KBM-7 (cell line): Measurements from ENCODE around the gene SYT3.
"Not testable (repeated sequence)": the region's sequence is repeated elsewhere in the genome, so short reads cannot be mapped to it uniquely, and the experiment has no call there.

Experiments used
- DNase-seq: peaks from one replicate; pipeline ENCODE4 v3.0.0-alpha.2; 2015
- in situ Hi-C: fragments of 300-500 bp; cut with MboI; formaldehyde crosslinking; loops from 2 replicates; pipeline ENCODE4 v1.14.3; 2020; ENCODE audit warnings: low sequenced_read_pairs, low pct_unique_long_range_greater_than_20kb, mixed read lengths

Gene SYT3

DNA sequence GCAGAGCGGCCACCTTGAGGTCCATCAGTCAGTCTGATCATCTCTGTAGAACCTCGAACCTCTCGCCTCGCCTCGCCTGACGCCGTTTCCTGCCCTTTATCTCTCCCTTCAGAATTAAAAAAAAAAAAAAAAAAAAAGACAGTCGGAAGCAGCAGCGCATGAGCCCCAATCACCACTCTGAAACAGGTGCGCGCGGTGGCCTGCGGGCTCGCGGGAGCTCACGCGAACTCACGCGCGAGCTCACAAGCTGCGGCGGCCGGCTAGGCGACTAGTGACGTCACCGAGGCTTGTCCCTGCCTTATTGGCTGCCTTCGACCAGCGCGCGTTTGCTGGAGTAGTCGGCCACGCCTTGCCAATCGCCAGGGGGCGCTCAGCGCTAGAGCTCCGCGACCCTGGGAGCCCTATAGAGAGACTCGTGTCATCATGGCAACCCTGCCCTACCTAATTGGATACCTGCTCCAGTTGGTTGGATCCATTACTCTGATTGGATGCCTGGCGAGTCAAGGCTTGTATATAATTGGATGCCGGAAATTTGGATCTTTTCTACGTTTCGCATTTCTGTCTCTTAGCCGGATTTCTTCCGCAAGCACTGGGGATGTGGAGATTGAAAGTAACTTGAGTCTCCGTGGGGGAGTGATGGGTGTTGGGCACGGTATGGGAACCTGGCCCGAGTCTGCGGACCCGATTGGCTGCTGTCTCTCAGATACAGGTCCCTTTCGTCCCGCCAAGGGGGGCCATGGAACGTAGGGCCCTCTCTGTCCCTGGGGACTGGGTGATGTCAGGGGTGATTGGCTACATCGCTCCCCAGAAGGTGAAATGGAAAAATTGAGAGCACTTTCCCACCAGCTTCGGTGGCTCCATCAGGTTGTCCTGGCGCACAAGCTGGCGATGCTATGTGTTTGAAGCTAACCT is 31.6 kb downstream of the SYT3 start:
- in situ Hi-C loops: no loop called here
- DNase-seq: peak; percentile 89

- no peak for DNase-seq
- in situ Hi-C loops: no loop called here
Measured at GRCh38 chr19:50607388-50607787, 32.3 kb downstream of the SYT3 start.

- DNase-seq, in situ Hi-C loops: not testable (repeated sequence)
Measured at GRCh38 chr19:50606059-50606836, 33.4 kb downstream of the SYT3 start.

DNA sequence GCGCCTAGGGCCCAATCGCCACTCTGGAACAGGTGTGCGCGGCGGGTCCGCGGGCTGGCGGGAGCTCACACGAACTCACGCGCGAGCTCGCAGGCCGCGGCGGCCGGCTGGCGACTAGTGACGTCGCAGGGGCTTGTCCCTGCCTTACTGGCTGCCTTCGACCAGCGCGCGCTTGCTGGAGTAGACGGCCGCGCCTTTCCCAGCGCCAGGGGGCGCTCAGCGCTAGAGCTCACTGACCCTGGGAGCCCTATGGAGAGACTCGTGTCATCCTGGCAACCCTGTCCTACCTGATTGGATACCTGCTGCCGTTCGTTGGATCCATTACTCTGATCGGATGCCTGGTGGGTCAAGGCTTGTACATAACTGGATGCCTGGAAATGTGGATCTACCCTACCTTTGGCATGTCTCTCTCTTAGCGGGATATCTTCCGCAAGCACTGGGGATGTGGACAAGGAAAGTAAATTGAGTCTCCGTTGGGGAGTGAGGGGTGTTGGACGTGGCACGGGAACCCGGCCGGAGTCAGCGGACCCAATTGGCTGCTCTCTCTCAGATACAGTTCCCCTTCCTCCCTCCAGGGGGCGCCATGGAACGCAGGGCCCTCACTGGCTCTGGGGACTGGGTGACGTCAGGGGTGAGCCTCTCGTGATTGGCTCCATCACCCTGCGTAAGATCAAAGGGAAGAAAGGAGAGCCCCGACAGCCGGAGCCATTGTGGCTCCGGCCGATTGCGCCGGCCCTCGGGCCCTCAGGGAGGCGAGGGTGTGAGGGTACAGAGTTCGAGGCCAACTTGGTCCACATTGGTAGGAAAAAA is 35.2 kb downstream of the SYT3 start:
- DNase-seq, in situ Hi-C loops: not testable (repeated sequence)

DNA sequence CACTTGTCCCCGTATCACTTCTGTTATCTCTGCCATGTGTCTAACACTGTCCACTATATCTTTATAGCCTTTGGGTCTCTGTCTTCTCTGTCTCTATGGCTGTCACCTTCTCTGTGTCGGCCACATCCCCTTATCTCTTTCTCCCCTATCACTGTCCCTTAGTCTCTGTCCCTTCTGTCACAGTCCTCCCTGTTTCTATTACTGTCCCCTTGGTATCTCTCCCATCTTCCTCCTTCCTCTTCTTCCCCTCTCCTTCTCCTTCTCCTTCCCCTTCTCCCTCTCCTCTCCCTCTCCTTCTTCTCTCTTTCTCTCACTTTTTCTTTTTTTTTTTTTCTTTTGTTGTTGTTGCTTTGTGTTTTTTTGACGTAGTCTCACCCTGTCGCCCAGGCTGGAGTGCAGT is 36.7 kb downstream of the SYT3 start:
- in situ Hi-C loops: no loop called here
- DNase-seq: no peak

- DNase-seq: no peak
- in situ Hi-C loops: no loop called here
Measured at GRCh38 chr19:50602496-50602895, 37.2 kb downstream of the SYT3 start.

DNA sequence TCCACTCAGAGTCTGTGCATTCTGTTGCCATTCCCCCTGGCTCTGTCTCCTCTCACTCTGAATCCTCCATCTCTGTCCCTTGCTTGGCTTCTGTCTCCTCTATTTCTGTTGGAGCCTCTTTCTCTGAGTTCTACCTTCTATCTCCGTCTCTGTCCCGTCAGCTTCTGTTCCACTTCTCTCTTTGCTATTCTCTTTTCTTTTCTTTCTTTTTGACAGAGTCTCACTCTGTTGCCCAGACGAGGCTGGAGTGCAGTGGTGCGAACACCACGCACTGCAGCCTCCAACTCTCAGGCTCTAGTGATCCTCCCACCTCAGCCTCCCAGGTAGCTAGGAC is 37.6 kb downstream of the SYT3 start:
- in situ Hi-C loops: no loop called here
- DNase-seq: no peak

- in situ Hi-C loops: no loop called here
- DNase-seq: peak; percentile 12
Measured at GRCh38 chr19:50601407-50602088, 38.1 kb downstream of the SYT3 start.

DNA sequence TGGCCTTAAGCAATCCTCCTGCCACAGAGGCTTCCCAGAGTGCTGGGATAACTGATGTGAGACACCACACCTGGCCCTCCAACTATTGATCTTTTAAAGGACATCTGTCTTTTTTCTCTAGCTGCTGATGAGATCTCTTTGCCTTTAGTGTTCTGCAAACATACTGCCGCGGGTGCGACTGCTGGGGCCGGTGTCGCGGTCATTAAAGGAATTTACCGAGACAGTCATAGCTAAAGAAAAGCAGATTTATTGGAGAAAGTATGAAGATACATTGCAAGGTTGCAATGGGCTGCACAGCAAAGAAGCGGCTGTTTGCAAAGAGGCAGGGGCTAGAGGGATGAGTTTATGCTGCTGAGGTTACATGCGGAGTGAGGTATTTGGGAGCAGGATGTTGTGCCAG is 40.3 kb downstream of the SYT3 start:
- in situ Hi-C loops: no loop called here
- DNase-seq: no peak

GRCh38 chr19:50590191-50590590 is 49.5 kb downstream of the SYT3 start:
- DNase-seq: no peak
- in situ Hi-C loops: no loop called here

- DNase-seq, in situ Hi-C loops: not testable (repeated sequence)
Measured at GRCh38 chr19:50581795-50582660, 57.7 kb downstream of the SYT3 start.

- in situ Hi-C loops: no loop called here
- DNase-seq: no peak
Measured at GRCh38 chr19:50580970-50581634, 58.6 kb downstream of the SYT3 start.

DNA sequence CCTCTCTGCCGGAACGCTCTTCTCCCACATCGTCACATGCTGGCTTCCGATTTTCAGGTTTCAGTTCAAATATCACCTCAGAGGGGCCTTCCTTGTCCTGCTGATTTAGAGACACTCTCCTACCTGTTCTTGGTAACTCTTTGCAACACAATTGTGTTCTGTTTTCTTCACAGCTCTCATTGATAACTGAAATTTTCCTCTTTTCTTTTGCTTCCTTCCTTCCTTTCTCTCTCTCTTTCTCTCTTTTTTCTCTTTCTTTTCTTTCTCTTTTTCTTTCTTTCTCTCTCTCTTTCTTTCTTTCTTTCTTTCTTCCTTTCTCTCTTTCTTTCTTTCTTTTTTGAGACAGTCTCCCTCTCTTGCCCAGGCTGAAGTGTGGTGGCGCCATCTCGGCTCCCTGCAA is 59.4 kb downstream of the SYT3 start:
- in situ Hi-C loops: no loop called here
- DNase-seq: no peak

DNA sequence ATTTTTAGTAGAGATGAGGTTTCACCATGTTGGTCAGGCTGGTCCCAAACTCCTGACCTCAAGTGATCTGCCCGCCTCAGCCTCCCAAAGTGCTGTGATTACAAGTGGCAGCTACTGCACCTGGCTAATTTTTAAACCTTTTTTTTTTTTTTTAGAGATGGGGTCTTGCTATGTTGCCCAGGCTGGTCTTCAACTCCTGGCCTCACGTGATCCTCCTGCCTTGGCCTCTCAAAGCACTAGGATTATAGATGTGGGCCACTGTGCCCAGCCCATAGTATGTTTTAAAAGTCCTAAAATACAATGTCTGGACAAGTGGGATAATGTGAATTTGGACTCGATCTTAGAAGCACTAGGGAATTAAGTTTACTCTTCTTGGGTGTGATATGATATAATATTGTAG is 62.9 kb downstream of the SYT3 start:
- in situ Hi-C loops, DNase-seq: not testable (repeated sequence)

DNA sequence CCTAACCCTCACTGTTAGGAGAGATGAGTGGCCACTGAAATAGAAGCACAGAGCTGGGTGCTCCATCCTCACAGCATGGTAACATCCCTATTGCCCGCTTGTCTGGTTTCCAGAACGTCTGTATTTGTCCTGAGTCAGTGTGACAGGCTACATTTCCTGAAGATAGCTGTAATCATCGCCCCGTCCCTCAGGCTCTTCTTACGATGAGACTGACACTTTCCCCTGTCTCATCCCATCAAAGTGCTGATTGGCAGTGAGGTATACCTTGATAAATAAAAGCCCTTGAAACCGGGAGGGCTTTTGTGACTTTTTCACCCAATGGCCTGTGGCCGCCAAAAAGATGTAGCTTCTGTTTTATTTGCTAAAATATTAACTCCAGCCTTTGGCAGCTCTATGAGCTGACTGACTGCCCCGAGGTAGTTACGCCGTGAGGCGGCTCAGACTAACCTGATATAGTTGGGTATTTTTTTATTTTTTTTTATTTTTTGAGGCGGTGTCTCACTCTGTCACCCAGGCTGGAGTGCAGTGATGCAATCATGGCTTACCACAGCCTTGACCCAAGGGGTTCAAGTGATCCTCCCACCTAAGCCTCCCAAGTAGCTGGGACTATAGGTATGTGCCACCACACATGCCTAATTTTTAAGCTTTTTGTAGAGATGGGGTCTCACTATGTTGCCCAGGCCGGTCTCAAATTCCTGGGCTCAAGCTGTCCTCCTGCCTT is 65.8 kb downstream of the SYT3 start:
- in situ Hi-C loops: no loop called here
- DNase-seq: no peak
